GM21447 (cell line): ENCODE measurements around the gene SFN.
"Not testable (repeated sequence)": the region's sequence is repeated elsewhere in the genome, so short reads cannot be mapped to it uniquely, and the experiment has no call there.

ENCODE experiments used
- ATAC-seq: cut with Tn5 transposase; IDR thresholded peaks from one replicate; pipeline ENCODE4 v1.9.1; 2021; ENCODE audit not compliant: unreplicated experiment

The SFN gene

DNA sequence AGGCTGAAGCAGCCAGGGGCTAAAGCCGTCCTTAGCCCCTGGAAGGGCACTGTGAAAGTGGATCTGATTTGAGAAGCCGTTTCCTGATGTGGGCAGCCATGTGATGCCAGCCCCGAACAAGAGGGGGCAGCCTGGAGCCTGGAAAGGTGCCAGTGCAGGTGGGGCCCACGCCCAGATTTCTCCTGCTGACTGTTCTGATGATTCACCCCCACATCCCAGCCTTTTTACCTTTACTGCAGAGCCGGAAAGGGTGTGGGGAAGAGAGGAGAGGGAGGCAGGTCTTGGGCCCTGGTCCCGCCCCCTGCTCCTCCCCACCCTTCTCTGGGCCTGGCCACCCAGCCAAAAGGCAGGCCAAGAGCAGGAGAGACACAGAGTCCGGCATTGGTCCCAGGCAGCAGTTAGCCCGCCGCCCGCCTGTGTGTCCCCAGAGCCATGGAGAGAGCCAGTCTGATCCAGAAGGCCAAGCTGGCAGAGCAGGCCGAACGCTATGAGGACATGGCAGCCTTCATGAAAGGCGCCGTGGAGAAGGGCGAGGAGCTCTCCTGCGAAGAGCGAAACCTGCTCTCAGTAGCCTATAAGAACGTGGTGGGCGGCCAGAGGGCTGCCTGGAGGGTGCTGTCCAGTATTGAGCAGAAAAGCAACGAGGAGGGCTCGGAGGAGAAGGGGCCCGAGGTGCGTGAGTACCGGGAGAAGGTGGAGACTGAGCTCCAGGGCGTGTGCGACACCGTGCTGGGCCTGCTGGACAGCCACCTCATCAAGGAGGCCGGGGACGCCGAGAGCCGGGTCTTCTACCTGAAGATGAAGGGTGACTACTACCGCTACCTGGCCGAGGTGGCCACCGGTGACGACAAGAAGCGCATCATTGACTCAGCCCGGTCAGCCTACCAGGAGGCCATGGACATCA lies at the start of gene SFN:
Gene SFN, plus strand, starts transcription at position 369 of the 904 bp plus-strand sequence. Its CDS starts 64 bp downstream, at position 433.
- no peak for ATAC-seq

DNA sequence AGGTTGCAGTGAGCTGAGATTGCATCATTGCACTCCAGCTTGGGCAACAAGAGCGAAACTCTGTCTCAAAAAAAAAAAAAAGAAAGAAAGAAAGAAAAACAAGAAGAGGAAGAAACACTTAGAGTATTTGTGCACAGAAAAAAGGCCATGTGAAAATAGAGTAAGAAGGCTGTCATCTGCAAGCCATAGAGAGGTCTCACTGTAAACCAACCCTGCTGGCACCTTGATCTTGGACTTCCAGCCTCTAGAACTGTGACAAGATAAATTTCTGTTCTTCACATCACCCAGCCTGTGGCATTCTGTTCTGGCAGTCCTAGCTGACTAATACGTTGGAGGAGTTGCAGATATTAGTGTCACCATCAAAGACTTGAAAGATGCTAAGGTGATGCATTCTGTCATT lies 48.6 kb upstream of the SFN start:
- no peak for ATAC-seq

DNA sequence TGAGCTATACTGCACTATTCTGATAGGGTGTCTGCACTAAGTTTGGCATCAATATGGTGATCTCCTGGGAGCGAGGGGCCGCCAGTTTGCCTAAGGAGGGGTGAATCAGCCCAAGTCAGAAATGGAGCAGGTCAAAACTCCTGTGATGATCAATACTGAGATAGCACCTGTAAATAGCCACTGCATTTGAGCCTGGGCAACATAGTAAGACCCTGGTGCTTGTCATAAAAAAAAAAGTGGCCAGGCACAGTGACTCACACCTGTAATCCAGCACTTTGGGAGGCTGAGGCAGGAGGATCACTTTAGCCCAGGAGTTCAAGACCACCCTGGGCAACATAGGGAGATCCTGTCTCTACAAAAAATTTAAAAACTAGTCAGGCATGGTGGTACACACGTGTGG lies 48.1 kb upstream of the SFN start:
- ATAC-seq = no peak

GRCh38 chr1:26820784-26821269 lies 42.1 kb upstream of the SFN start:
- peak; percentile 96 for ATAC-seq

DNA sequence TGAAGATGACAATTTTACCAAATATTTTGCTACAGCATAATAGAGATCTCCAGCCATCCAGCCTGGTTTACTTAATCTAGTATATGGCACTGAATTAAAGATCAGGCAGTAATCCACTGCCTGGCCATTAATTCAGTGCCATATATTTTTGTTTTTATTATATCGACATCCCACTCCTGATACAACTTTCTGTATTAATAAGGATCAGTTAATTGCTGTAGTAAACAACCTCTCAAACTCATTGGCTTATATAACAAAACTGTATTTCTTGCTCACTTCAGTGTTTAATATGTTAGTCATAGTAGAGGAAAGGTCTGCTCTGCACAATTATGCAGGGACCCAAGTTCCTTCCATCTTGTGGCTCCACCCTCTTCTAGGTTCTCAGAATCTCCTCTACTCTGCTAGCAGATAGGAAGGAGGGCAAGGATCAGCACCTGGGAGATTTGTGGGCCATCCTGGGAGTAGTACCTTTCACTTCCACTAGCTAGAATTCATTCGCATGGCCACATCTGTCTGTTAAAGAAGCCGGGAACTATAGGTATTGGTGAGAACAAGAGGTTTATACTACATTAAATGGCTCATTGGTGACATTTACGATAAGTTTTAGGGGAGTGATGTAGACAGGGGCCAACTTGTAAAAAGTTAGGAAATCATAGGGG lies 40.1 kb upstream of the SFN start:
- ATAC-seq = no peak

DNA sequence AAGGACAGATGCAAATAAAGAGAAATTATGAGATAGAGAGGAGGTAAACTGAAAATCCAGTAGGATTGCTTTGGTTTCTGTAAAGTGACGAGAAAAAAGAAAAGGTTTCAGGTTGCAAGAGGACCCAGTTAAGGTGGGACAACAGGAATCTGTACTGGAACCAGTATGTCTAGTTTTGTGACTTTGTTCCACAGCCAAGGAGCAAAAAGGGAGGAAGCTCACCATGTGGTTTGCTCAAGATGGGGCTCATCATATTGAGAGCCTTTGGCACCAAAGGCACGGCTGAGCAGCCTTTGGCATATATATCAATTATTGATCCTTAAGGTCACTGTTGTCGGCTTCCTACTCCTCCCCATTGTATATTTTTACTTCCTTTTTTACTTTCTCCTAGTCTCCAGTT lies 38.2 kb upstream of the SFN start:
- no peak for ATAC-seq

- ATAC-seq = no peak
Observed at GRCh38 chr1:26826261-26827105, 36.5 kb upstream of the SFN start, which contains the start of gene ZDHHC18. Gene ZDHHC18, plus strand, starts transcription at chr1:26826688. Its CDS starts 117 bp downstream, at chr1:26826805.

DNA sequence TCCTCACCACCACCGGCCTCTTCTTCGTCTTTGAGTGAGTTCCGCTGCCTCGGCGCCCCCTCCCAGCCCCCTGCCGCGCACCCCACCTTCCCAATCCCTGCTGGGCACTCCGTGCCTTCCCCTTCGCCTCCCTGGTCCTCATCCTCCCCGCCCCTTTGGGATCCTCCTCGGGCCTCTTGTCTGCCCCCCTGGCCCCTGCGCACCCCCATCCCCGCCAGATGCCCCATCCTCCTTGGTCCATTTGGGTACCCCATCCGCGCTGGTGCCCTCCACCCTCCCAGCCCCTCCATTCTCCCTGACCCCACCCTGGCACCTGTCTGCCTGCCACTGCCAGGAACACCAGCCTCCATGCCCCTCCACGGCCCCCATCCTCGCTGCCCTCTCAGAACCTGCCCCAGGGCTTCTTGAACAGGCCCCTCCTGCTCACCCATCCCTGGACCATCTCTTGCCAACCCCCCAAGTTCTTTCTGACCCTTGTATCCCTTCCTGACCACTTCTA lies 35.8 kb upstream of the SFN start:
- no peak for ATAC-seq

- no peak for ATAC-seq
Observed at GRCh38 chr1:26827663-26828062, 35.3 kb upstream of the SFN start.

DNA sequence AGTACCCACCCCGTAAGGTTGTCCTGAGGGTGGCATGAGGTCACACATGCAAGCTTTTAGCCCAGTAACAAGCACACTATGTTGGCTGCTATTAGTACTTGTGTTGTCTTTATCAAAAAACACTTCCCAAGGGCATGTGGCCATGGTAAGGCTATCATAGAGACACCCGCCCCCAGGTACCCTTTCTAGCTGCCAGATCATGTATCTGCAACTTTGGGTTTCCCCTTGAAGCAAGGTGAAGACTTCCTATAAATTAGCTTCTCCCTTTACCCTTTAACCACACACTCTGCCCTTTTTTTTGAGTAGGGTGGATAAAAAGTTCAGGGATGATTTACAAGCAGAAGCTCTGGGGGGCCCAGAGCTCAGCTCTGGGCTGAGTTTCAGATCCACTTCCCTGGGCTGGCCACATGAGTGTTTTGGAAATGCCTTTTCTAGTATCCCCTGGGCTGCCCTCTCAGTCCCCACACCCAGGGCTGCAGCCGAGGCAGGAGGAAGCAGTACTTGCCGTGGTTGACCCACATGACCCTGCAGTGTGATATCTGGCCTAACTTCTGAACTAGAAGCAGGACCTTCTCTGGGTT lies 34.4 kb upstream of the SFN start:
- ATAC-seq = no peak

GRCh38 chr1:26829184-26829911 lies 33.6 kb upstream of the SFN start:
- no peak for ATAC-seq

- no peak for ATAC-seq
Observed at GRCh38 chr1:26831059-26831458, 31.9 kb upstream of the SFN start.

DNA sequence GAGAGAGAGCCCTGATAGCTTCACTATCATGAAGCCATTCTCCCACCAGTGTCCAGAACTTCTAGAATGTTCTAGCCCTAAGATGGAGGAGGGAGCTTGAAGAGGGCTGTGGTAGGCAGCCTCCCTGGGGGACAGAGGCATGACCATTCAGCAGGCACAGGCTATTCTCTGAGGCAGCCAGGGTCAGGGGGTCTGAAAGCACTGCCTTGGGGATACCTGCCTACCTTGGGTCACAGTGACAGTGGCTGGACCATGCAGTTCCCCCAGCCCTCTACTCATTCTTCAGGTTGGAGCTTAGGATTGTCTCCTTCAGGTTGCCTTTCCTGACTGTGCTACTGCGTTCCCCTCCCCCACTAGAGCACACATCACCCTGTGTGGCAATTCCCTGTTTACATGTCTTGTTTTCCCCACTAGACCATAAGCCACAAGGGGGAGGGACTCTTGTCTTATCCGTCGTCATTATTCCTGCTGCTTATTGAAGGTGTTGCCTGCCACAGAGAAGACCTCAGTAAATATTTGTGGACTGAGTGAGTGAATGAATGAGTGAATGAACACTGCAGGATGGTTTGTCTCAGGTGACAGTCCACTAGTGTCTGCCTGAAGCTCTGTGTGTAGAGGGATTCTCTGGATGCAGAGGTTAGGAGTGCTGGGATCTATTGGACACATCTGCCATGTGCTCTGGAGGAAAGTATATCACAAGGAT lies 31.3 kb upstream of the SFN start:
- ATAC-seq = no peak

DNA sequence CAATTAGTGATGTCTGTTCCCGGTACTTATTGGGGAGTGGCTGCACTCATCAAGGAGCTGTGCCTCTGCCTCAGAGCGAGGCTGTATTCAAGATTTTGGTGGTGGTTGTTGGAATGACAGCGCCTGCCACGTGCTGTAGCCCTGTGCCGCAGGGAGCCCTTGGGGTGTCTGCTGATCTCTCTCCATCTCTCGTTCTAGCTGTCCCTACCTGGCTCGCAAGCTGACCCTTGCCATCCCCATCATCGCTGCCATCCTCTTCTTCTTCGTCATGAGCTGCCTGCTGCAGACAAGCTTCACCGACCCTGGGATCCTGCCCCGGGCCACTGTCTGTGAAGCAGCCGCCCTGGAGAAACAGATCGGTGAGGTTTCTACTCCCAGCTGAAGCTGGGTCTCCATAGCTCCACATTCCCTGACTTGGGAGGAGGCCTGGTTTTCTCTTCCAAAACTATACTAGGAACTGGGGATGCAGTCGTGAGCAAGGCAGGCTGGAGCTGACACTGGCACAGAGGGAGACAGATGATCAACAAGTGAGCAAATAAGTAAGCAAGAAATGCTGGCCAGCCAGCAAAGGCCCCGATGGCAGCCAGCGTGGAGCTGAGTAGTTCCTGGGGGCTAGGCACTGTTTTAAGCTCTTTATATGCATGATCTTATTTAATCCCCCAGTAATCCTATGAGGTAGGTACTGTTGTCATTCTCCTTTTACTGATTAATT lies 30.5 kb upstream of the SFN start:
- ATAC-seq = no peak

GRCh38 chr1:26833432-26834405 lies 29.2 kb upstream of the SFN start:
- peak; percentile 88 for ATAC-seq

DNA sequence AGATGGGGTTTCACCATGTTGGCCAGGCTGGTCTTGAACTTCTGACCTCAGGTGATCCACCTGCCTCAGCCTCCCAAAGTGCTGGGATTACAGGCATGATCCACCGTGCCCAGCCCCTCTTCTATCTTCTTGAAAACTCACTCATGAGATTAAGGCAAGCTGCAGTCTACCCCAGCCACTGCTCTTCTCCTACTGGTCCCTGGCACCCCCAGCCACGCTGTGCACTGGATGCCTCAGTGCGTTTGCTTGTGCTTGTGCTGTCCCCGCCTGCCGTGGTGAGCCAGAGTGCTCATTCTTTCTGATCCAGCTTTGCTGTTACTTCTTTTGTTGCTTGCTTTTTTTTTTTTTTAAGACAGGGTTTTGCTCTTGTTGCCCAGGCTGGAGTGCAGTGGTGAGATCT lies 25.3 kb upstream of the SFN start:
- ATAC-seq = not testable (repeated sequence)
